PC-3 (cell line): ENCODE measurements around the gene ZNF782.

Experiments
- CTCF ChIP-seq: fragments of 300-600 bp; sonication (generic); conservative IDR thresholded peaks from 2 replicates; pipeline ENCODE4 v1.5.1; 2017; ENCODE audit warnings: antibody characterized with exemption, low read depth, mild to moderate bottlenecking, low read length
- EZH2 ChIP-seq: fragments of 300-600 bp; sonication (generic); IDR thresholded peaks from one replicate; pipeline ENCODE4 v1.6.1; 2017; ENCODE audit warnings: antibody characterized with exemption, mild to moderate bottlenecking, low read length; ENCODE audit not compliant: unreplicated experiment

- no peak for TF ChIP-seq EZH2
- no peak for TF ChIP-seq CTCF
Measured at GRCh38 chr9:96874947-96875460, 20.7 kb upstream of the ZNF782 start.
